ENCODE data around the gene MB.
A peak's percentile ranks its signal among the peaks of the same experiment; 100 is the strongest.

Gene MB

GRCh38 chr22:35594686-35595085 lies 22.4 kb downstream of the MB start:
- TF ChIP-seq CTCF (IDR thresholded peaks at IDR 0.05; ENCODE audit: unreplicated experiment in 3 of 3): no peak
- no peaks in the 10 kb centered on the region for H3K36me3 Mint-ChIP-seq (ENCODE audit: low read depth)
- H3K9me3 Mint-ChIP-seq: no peaks in the 10 kb centered on the region
- no peak overlapping the region for H3K27ac Mint-ChIP-seq
- H3K4me3 Mint-ChIP-seq: no peak overlapping the region
- peaks cover 8% of the 10 kb centered on the region for H3K4me1 Mint-ChIP-seq
- peaks cover 3% of the 10 kb centered on the region for H3K27me3 Mint-ChIP-seq (ENCODE audit: low read depth)

GRCh38 chr22:35593891-35594470 lies 23.1 kb downstream of the MB start:
- H3K9me3 Mint-ChIP-seq: no peaks in the 10 kb centered on the region
- H3K27ac Mint-ChIP-seq: no peak overlapping the region
- H3K36me3 Mint-ChIP-seq (ENCODE audit: low read depth): no peaks in the 10 kb centered on the region
- no peak overlapping the region for H3K4me3 Mint-ChIP-seq
- peaks cover 8% of the 10 kb centered on the region for H3K4me1 Mint-ChIP-seq
- TF ChIP-seq CTCF (IDR thresholded peaks at IDR 0.05; ENCODE audit: unreplicated experiment in 3 of 3): no peak
- H3K27me3 Mint-ChIP-seq (ENCODE audit: low read depth): peaks cover 6% of the 10 kb centered on the region

- H3K4me3 Mint-ChIP-seq: no peak overlapping the region
Observed at GRCh38 chr22:35593071-35593890, 23.8 kb downstream of the MB start.

GRCh38 chr22:35592418-35592967 lies 24.6 kb downstream of the MB start:
- peaks cover 8% of the 10 kb centered on the region for H3K4me1 Mint-ChIP-seq
- H3K4me3 Mint-ChIP-seq: no peak overlapping the region
- no peaks in the 10 kb centered on the region for H3K36me3 Mint-ChIP-seq (ENCODE audit: low read depth)
- H3K27me3 Mint-ChIP-seq (ENCODE audit: low read depth): peaks cover 12% of the 10 kb centered on the region
- H3K9me3 Mint-ChIP-seq: no peaks in the 10 kb centered on the region
- peak overlapping the region; percentile 69 to 81 (median 81) for H3K27ac Mint-ChIP-seq
- no peak for TF ChIP-seq CTCF (IDR thresholded peaks at IDR 0.05; ENCODE audit: unreplicated experiment in 3 of 3)

More at GRCh38 chr22:35593071-35593890, 23.8 kb downstream of the MB start:
- Mint-ChIP-seq H3K9me3 (no peaks in the 10 kb centered on the region), H3K27me3 (ENCODE audit: low read depth) (peaks cover 12% of the 10 kb centered on the region), H3K27ac (peak overlapping the region; percentile 69 to 81 (median 81)), H3K4me1 (peaks cover 8% of the 10 kb centered on the region), H3K36me3 (ENCODE audit: low read depth) (no peaks in the 10 kb centered on the region)
- TF ChIP-seq CTCF (IDR thresholded peaks at IDR 0.05; ENCODE audit: unreplicated experiment in 3 of 3): no peak

GRCh38 chr22:35591714-35592417 lies 25.3 kb downstream of the MB start:
- Mint-ChIP-seq H3K4me3 (no peak overlapping the region), H3K27ac (no peak overlapping the region), H3K4me1 (peaks cover 8% of the 10 kb centered on the region), H3K36me3 (ENCODE audit: low read depth) (no peaks in the 10 kb centered on the region), H3K9me3 (no peaks in the 10 kb centered on the region), H3K27me3 (ENCODE audit: low read depth) (peaks cover 12% of the 10 kb centered on the region)
- no peak for TF ChIP-seq CTCF (IDR thresholded peaks at IDR 0.05; ENCODE audit: unreplicated experiment in 3 of 3)
